Adrenal gland (tissue), 5 donors: ENCODE measurements around the gene HOMEZ.

Source experiments
- POLR2A ChIP-seq, 2 donors: fragments of 450-650 bp; IDR thresholded peaks; one replicate each; pipeline ENCODE4 v1.6.1; 2017; ENCODE audit warnings: antibody characterized with exemption in 2 of 2, mild to moderate bottlenecking in 2 of 2, moderate library complexity in 1 of 2
- TF ChIP-seq, protein P1 (sequence below), 6 experiments: fragments of 450-650 bp in 4 of 6; fragments of 200-600 bp in 2 of 6; sonication (generic) in 1 of 6; IDR thresholded peaks; 1 replicate in 5 of 6; 2 replicates in 1 of 6; pipeline versions ENCODE4 v1.5.1 to v1.8.0; 2016 to 2021; ENCODE audit warnings: antibody characterized with exemption in 6 of 6, mild to moderate bottlenecking in 2 of 6, moderate library complexity in 1 of 6
- donor health status: DM: no; HTN: no; CAD: no.

- no peak for TF ChIP-seq POLR2A (IDR thresholded peaks at IDR 0.05)
- TF ChIP-seq, protein P1, sequence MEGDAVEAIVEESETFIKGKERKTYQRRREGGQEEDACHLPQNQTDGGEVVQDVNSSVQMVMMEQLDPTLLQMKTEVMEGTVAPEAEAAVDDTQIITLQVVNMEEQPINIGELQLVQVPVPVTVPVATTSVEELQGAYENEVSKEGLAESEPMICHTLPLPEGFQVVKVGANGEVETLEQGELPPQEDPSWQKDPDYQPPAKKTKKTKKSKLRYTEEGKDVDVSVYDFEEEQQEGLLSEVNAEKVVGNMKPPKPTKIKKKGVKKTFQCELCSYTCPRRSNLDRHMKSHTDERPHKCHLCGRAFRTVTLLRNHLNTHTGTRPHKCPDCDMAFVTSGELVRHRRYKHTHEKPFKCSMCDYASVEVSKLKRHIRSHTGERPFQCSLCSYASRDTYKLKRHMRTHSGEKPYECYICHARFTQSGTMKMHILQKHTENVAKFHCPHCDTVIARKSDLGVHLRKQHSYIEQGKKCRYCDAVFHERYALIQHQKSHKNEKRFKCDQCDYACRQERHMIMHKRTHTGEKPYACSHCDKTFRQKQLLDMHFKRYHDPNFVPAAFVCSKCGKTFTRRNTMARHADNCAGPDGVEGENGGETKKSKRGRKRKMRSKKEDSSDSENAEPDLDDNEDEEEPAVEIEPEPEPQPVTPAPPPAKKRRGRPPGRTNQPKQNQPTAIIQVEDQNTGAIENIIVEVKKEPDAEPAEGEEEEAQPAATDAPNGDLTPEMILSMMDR (IDR thresholded peaks at IDR 0.05) = no peak
These were observed 33.3 kb downstream of the HOMEZ start for GRCh38 chr14:23252420-23253333.
